SK-N-SH (cell line): ENCODE data around the gene PCP4L1.

Experiments
- EP300 ChIP-seq, 2 experiments: IDR thresholded peaks; 2 replicates each; pipeline versions ENCODE4 v1.4.0 to v1.6.1; 2012; ENCODE audit warnings: borderline replicate concordance in 1 of 2, low read depth in 1 of 2, low read length in 1 of 2
- EZH2phosphoT487 ChIP-seq: fragments of 200-600 bp; sonication (generic); IDR thresholded peaks from 2 replicates; pipeline ENCODE4 v1.6.1; 2017; ENCODE audit warnings: low read depth, mixed run types, mild to moderate bottlenecking, antibody characterized with exemption, moderate library complexity, borderline replicate concordance
- GABPA ChIP-seq: IDR thresholded peaks from 2 replicates; pipeline ENCODE4 v1.4.0; 2012; ENCODE audit warnings: low read depth, mild to moderate bottlenecking
- NRF1 ChIP-seq: IDR thresholded peaks from 2 replicates; pipeline ENCODE4 v1.6.1; 2012; ENCODE audit warnings: low read depth, mild to moderate bottlenecking, low read length
- RAD21 ChIP-seq: IDR thresholded peaks from 2 replicates; pipeline ENCODE4 v1.6.1; 2012; ENCODE audit warnings: mild to moderate bottlenecking, low read length
- REST ChIP-seq: IDR thresholded peaks from 2 replicates; pipeline ENCODE4 v1.6.1; 2012; ENCODE audit warnings: mild to moderate bottlenecking, low read depth, low read length, moderate library complexity
- SIN3A ChIP-seq: IDR thresholded peaks from 2 replicates; pipeline ENCODE4 v1.6.1; 2012; ENCODE audit warnings: low read depth, mild to moderate bottlenecking, low read length, moderate library complexity, borderline replicate concordance
- SMC3 ChIP-seq: IDR thresholded peaks from 2 replicates; pipeline ENCODE4 v1.6.1; 2012; ENCODE audit warnings: low read depth, low read length, improper control_type of control experiment
- TEAD4 ChIP-seq: IDR thresholded peaks from 2 replicates; pipeline ENCODE4 v1.4.0; 2012; ENCODE audit warnings: mild to moderate bottlenecking, borderline replicate concordance; ENCODE audit not compliant: insufficient read depth
- TF ChIP-seq, protein P1 (sequence below): fragments of 200-600 bp; sonication (generic); IDR thresholded peaks from 2 replicates; pipeline ENCODE4 v1.6.1; 2017; ENCODE audit warnings: antibody characterized with exemption, mild to moderate bottlenecking, moderate library complexity
- TF ChIP-seq, protein P2 (sequence below): fragments of 150-350 bp; IDR thresholded peaks from 2 replicates; pipeline ENCODE4 v1.6.1; 2017; ENCODE audit warnings: antibody characterized with exemption, low read length, low read depth, borderline replicate concordance
- TF ChIP-seq, protein P3 (sequence below): IDR thresholded peaks from 2 replicates; pipeline ENCODE4 v1.4.0; 2012; ENCODE audit warnings: low read depth

DNA sequence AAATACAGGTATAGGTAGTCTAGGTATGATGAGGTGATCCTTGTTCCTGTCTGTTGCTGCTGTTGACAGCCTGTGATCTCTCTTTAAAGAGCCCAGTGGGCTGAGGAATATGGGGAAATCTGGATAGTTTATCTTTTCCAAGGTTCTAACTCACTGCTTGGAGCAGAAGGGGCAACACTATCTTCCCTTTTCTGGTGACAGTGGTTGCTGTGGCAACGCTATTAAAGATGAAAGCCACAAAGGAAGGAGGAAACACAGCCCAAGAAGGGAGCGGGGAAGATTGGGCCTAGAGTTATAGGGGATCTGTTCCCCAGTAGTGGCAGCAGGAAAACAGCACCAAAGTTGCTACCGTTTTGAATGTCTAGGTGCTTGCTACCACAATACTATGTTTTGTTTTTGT, 8.8 kb downstream of the PCP4L1 start:
- TF ChIP-seq GABPA (no peak), TEAD4 (no peak), SMC3 (no peak), EP300 (IDR thresholded peaks at IDR 0.05; ENCODE audit: borderline replicate concordance in 1 of 2, low read depth in 1 of 2, low read length in 1 of 2) (no peak), RAD21 (no peak), REST (no peak), EZH2phosphoT487 (no peak), SIN3A (no peak), NRF1 (no peak)
- TF ChIP-seq, protein P1, sequence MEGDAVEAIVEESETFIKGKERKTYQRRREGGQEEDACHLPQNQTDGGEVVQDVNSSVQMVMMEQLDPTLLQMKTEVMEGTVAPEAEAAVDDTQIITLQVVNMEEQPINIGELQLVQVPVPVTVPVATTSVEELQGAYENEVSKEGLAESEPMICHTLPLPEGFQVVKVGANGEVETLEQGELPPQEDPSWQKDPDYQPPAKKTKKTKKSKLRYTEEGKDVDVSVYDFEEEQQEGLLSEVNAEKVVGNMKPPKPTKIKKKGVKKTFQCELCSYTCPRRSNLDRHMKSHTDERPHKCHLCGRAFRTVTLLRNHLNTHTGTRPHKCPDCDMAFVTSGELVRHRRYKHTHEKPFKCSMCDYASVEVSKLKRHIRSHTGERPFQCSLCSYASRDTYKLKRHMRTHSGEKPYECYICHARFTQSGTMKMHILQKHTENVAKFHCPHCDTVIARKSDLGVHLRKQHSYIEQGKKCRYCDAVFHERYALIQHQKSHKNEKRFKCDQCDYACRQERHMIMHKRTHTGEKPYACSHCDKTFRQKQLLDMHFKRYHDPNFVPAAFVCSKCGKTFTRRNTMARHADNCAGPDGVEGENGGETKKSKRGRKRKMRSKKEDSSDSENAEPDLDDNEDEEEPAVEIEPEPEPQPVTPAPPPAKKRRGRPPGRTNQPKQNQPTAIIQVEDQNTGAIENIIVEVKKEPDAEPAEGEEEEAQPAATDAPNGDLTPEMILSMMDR = no peak
- TF ChIP-seq, protein P2, sequence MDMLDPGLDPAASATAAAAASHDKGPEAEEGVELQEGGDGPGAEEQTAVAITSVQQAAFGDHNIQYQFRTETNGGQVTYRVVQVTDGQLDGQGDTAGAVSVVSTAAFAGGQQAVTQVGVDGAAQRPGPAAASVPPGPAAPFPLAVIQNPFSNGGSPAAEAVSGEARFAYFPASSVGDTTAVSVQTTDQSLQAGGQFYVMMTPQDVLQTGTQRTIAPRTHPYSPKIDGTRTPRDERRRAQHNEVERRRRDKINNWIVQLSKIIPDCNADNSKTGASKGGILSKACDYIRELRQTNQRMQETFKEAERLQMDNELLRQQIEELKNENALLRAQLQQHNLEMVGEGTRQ = no peak
- TF ChIP-seq, protein P3, sequence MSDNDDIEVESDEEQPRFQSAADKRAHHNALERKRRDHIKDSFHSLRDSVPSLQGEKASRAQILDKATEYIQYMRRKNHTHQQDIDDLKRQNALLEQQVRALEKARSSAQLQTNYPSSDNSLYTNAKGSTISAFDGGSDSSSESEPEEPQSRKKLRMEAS = no peak
